Posterior vena cava (tissue), 2 donors: ENCODE results near the gene RNF223. TPM values are rescaled to one million over a fixed set of nuclear protein-coding genes. Genes with fewer than 3 reads are reported as not detected.
A peak's percentile ranks its signal among the peaks of the same experiment; 100 is the strongest.

Experiments used
- DNase-seq: peaks from one replicate; pipeline ENCODE4 v3.0.0-alpha.2; 2020; ENCODE audit warnings: low spot score
- intact Hi-C, 2 donors: fragments of 100-400 bp; cut with DNase I; formaldehyde crosslinking; loops; one replicate each; pipeline versions ENCODE4 v1.14.1 to v1.14.2; 2022 to 2023
- total RNA-seq, 2 donors: library from RNA; stranded (reverse); fragmentation: NEBNext Ultra II Directional; extraction: Animal tissue kit (Norgen Biotek cat#: 25700); gene quantifications; one replicate each; pipeline ENCODE4 v1.2.1, GENCODE V29; 2021
- donor health status: DM: yes; HTN: yes; CAD: no.
- donor health status: DM: yes; HTN: yes; CAD: no.

RNF223 gene
- total RNA-seq, 2 donors from 2014 or later: not detected

- intact Hi-C loops: no loop called here
- peak; percentile 68 for DNase-seq
Measured at GRCh38 chr1:1089731-1090423, 15.8 kb upstream of the RNF223 start.

DNA sequence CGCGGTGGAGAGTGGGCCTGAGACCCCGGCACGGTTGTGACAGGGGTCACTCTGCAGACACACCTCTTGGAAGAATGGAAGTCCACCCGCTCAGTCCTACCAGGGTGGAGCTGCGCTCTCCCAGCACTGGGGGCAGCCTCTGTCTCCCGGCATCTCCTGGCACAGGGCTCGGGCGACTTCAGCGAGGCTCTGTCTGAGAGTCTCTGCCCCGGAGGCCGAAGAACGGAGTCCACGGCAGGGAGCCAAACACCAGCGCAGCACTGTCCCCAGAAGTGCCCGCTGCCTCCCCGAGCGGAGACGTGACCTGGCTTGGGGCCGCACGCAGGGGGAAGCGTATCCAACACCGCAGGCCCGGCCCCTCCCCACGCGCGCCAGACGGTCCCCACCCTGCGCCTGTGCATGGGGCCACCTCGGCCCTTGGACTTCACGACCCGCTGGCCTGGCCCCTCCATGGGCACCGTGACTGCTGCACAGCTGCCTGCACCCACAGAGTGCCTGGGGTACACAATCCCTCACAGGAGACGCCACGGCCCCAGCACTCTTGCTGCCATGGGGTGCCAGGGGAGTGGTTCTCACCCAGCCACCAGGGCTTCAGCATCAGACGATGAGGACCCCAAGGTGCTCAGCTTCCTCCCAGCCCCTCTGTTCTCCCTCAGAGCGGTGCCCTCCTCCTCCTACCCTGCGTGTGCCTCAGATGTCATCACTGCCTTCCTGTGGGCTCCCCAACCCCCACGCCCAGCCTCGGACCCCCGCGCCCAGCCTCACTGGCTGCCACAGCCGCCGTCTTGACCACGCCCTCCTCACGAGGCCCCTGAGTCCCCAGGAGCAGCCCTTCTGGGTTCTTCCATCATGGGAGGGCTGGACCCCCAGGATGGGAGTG is 14.9 kb upstream of the RNF223 start:
- peak; percentile 71 for DNase-seq
- intact Hi-C loops: no loop called here

DNA sequence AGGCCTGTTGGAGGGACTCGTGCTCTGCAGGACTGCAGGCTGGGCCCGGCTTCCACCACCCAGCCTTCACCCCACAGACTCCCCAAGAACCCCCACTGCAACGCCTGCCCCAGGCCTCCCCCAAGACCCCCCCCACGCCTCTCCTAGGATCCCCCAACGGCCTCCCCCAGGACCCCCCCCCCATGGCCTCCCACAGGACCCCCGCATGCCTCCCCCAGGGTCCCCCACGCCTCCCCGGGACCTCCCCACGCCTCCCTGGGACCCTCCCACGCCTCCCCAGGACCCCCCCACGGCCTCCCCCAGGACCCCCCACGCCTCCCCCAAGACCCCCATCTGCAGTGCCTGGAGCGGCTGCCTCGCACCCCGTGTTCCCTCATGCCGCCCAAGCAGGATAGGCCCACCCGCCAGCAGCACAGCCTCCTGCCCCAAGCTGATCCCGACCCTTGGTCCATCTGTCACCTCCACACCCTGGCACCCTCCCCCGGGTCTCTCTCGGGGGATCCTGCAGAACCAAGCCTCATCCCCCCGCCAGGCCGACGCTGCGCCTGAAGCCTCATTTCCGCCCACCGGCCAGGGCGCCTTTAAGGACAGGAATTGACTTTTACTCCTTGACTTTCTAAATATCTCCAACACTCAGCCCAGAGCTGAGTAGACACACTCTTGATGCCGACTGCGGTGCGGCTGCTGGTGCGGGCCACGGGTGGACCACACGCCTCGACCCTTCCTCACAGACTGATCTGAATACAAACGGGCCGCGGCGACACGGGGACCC is 14.1 kb upstream of the RNF223 start:
- peak; percentile 74 for DNase-seq
- intact Hi-C loops: no loop called here

DNA sequence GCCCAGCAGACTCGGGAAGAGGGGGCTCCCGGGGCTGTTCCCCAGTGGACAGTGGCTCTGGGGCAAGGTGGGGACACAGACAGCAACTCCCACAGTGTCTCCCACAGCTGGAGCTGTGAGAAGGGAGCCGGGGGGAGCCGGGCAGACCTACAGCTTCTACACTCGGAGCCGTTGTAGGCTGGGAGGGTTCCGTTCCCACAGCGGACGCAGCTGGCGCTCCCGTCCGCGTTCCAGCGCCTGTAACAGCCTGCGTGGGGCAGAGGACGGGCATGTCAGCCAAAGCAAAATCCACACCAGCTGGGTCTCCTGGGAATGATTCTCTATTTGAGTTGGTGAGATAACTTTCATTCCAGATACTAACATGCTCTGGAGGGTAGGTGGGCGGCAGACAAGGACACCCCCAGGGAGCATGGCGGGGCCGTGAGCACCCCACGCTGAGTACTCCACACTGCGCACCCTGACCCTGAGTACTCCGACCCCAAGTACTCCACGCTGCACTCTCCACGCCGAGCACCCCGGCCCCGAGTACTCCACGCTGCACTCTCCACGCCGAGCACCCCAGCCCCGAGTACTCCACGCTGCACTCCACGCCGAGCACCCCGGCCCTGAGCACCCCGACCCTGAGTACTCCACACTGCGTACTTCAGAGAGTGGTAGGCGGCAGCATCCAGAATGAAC is 13.4 kb upstream of the RNF223 start:
- DNase-seq: peak; percentile 63
- intact Hi-C loops: no loop called here

DNA sequence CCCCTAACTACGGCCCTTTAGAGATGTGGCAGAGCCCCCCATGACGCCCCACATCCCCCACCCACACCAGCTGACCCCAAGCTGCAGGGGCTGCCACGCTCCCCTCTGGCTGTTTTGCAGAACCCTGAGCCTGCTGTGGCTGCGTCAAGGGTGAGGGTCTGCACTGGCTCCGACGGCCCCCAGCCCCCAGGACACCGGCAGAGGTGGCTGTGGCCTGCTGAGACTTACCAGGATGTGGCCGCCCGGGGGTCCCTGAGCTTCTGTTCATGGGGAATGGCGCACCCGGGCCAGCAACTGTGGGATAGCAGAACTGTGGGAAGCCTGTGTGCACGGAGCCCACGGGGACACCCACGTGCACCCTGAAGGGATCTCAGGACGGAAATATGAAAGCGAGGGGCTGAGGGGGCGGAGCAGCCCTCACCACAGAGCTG is 12.8 kb upstream of the RNF223 start:
- intact Hi-C loops: no loop called here
- DNase-seq: peak; percentile 79

DNA sequence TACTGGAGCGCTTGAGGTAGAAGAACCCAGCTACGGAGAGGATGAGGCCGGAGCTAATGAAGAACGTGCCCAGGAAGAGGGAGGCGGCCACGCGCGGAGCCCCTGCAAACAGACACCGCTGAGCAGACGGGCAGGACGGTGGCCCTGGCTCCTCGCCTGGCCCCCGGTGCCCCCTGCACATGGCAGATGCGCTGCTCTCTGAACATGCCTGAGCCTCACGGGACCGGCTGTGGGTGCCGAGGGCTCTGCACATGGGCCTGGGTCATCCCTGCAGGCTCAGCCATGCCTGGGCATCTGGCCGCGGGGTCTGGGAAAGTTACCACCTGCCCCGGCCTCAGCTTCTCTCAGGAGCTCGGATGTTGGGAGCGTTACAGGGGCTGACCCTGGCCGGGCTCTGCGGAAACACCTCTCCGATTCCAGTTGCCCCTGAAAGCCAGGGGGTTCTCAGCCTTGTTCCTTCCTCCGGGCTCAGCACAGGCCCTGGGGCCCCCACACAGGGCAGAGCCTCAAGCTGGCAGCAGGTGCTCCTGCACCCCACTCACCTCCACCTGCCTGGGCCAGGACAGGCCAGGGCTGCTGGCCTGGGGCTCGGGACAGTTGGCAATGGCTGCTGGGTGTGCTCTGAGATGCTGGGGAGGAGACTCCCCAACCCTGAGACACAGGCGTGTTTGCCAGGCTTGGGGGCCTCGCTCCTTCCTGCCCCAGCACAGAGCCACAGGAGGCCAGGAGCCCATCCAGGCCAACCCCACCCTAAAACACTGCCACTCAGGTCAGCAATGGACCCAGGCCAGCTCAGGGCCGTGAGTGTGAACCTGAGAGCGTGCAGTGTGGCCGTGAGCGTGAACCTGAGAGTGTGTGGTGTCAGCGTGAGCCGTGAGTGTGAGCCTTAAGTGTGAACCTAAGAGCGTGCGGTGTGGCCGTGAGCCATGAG is 12.1 kb upstream of the RNF223 start:
- DNase-seq: peak; percentile 74
- intact Hi-C loops: no loop called here

GRCh38 chr1:1085171-1085841 is 11.2 kb upstream of the RNF223 start:
- intact Hi-C loops: no loop called here
- DNase-seq: peak; percentile 75

DNA sequence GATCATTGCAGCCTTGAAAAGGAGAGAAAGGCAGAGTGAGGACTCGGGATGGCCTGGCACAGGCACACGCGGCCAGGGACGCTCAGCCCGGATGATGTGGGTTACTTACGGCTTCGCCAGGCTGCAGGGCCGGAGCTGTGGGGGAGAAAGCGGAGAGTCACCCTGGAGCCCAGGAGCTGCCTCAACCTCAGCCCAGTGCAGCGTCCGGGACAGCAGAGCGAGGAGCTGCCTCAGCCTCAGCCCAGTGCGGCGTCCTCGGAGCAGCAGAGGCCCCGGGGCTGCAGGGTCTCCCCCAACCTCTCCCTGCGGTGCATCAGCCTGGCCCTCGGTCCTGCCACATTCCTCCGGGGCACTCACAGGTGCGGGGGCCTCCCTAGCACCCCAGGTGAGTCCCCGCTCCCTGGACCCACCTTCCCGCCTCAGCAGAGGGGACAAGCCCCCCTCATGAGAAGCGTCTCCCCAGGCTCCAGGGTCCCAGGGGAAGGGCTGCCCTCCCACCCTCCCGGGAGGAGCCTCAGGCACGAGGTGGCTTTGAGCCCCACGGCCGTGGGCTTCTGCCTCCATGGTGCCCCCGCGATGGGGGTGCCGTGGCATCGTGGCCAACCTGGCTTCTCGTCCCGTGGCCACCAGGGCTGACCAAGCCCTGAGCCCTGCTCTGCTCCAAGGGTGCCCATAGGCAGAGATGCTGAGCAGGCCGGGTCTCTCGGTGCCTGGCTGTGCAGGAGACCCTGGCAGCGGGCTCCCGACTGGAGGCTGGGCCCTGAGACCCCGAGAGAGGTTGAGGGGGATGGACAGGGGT is 10.5 kb upstream of the RNF223 start:
- intact Hi-C loops: loop anchor here in 1 of 2 donors (5.0 kb wide), 1 partner anchor 1088 kb away; no protein-coding TSS in a partner anchor
- peak; percentile 70 for DNase-seq

DNA sequence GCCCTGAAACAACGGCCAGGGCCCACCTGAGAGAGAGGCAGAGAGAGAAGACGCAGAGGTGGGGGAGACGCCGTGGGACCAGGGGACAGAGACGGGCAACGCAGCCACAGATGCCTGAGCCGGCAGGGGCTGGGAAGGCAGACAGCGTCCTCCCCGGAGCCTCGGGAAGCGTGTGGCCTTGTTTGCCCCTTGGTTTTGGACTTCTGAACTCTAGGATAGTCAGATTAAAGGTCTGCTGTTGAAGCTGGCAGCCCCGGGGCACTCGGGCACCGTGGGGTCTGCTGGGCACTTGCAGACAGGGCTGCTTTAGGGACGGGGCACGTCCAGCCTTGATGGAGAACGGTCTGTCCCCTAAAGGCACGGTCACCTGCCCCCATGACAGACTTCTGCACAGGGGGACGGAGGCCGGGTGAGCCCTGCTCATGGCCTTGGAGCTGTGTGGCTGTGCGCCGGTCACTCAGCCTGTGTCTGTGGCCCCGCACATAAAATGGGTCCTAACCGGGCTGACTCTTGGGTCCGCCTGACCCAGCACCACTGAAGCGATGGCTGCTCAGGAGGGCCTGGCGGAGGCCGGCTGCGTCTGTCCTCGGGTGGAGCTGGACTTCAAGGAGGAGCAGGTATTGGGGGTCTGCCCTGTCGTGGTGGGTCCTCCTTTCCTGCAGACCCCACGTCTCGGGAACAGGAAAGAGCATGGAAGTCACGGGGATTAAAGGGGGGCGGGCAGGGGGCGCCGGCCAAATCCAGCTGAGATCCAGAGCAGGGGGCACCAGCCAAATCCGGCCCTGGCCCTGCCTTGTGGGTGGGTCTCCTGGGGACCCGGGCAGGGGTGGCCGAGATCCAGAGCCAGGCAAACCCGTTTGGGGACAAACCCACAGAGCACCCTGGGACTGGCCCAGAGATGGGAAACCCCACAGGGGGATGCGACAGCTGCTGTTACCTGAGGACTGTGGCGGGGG is 9.6 kb upstream of the RNF223 start:
- intact Hi-C loops: loop anchor here in 1 of 2 donors (5.0 kb wide), 1 partner anchor 1089 kb away; no protein-coding TSS in a partner anchor
- peak; percentile 79 for DNase-seq

DNA sequence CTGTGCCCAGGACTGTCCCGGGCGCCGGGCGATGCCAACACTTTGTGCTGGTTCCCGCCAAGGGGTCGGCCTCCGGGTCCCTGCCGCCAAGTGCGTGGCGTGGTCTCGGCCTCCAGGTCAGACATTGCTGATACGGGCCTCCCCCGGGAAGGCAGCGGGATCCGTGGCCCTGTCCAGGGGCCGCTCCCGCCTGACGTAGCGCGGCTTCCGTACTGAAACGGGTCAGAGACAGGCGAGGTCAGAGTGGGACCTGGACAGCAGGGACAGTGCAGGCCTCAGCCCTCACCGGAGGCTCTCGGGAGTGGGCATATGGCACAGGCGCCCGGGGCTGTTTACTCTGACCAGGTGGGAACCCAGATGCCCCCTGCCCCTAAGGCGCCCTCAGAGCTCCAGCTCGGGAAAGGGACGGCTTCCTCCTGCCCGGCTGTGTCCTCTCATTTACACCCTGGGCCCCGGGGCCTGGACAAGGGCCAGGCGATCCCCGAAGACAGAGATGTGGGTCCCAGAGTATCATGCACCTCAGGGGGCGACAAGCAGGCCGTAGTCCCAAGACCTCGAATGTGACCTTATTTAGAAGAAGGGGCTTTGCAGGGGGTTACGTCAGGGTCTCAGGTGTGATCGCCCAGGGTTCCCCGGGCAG is 8.8 kb upstream of the RNF223 start:
- intact Hi-C loops: loop anchor here in 1 of 2 donors (5.0 kb wide), 1 partner anchor 1089 kb away; no protein-coding TSS in a partner anchor
- DNase-seq: peak; percentile 76

DNA sequence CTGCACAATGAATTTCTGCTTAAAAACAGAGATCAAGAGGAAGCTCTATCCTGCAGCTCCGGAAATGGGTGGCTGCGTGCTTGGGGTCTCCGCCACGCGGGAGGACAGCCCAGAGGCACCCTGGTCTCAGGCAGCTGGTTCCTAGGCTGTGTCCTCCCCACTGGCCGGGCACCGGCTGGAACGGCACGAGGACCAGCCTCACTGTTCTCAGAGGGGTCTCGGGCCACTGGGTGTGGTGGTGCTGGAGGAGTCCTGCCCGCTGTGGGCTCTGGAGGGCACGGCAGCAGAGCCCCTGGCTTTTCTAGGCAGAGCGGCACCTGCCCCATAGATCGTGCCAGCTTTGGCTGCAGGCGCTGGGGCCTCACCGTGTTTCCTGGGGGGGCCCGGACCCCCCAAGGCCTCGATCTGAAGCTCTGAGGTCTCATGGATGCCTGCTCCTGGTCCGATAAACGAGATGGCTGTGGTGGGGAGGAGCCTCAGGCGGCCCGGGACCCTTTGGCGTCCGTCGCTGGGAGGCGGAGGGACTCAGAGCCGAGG is 8.2 kb upstream of the RNF223 start:
- intact Hi-C loops: loop anchor here in 1 of 2 donors (5.0 kb wide), 1 partner anchor 1090 kb away; no protein-coding TSS in a partner anchor
- DNase-seq: peak; percentile 61

GRCh38 chr1:1081311-1082238 is 7.5 kb upstream of the RNF223 start:
- intact Hi-C loops: loop anchor here in 1 of 2 donors (5.0 kb wide), 1 partner anchor 1091 kb away; no protein-coding TSS in a partner anchor
- DNase-seq: peak; percentile 81

GRCh38 chr1:1080951-1081310 is 6.8 kb upstream of the RNF223 start:
- intact Hi-C loops: loop anchor here in 1 of 2 donors (5.0 kb wide), 1 partner anchor 1091 kb away; no protein-coding TSS in a partner anchor
- peak; percentile 75 for DNase-seq
